Measurements from ENCODE around the gene ZNF23.

GRCh38 chr16:71408536-71408935 lies 53.5 kb downstream of the ZNF23 start:
- no peak for TF ChIP-seq CTCF (IDR thresholded peaks at IDR 0.05)
- no peak for TF ChIP-seq POLR2A (IDR thresholded peaks at IDR 0.05)

All from Peyer's patch (tissue), 4 donors.